A673 (cell line): ENCODE results near the gene ATP8B4. TPM values are rescaled to one million over a fixed set of nuclear protein-coding genes. Genes with fewer than 3 reads are reported as not detected.

ENCODE experiments used
- BruUV-seq: library from RNA; stranded (reverse); fragments of 400-500 nt; replicated peaks from 2 replicates; lab custom pipeline; 2021; lab: Mats Ljungman, UMichigan
- CTCF ChIA-PET: fragments of 300-600 bp; sonication (Branson Sonifier 250); formaldehyde crosslinking; loops from one replicate; lab custom pipeline; 2022; ENCODE audit warnings: antibody characterized with exemption; lab: Charles Lee
- POLR2A ChIA-PET: fragments of 300-600 bp; sonication (Branson Sonifier 250); formaldehyde crosslinking; loops from one replicate; lab custom pipeline; 2022; ENCODE audit warnings: antibody characterized with exemption; ENCODE audit not compliant: low non-redundant PET; lab: Charles Lee
- DNase-seq: peaks from one replicate; pipeline ENCODE4 v3.0.0-alpha.2; 2015; ENCODE audit warnings: low spot score
- H3K27ac ChIP-seq: fragments of 200-600 bp; sonication (generic); 2 replicates; pipeline ENCODE4 v1.5.1; 2016; ENCODE audit warnings: mixed run types, low read depth, mild to moderate bottlenecking, mixed read lengths, antibody characterized with exemption, low read length; ENCODE audit not compliant: poor library complexity, severe bottlenecking
- H3K27me3 ChIP-seq: fragments of 200-600 bp; sonication (generic); replicated peaks from 2 replicates; pipeline ENCODE4 v1.6.1; 2017; ENCODE audit warnings: mixed run types, low read depth, mild to moderate bottlenecking, mixed read lengths, antibody characterized with exemption, low read length; ENCODE audit not compliant: insufficient read depth, poor library complexity
- H3K36me3 ChIP-seq: fragments of 200-600 bp; sonication (generic); 2 replicates; pipeline ENCODE4 v1.6.1; 2016; ENCODE audit warnings: mixed run types, mild to moderate bottlenecking, mixed read lengths, antibody characterized with exemption, low read length; ENCODE audit not compliant: insufficient read depth, poor library complexity, severe bottlenecking
- H3K4me1 ChIP-seq: fragments of 200-600 bp; sonication (generic); 2 replicates; pipeline ENCODE4 v1.6.1; 2017; ENCODE audit warnings: mixed run types, mild to moderate bottlenecking, mixed read lengths, antibody characterized with exemption, low read length; ENCODE audit not compliant: insufficient read depth, poor library complexity, severe bottlenecking
- H3K4me3 ChIP-seq: fragments of 200-600 bp; sonication (generic); 2 replicates; pipeline ENCODE4 v1.5.1; 2016; ENCODE audit warnings: low read depth, mixed run types, mild to moderate bottlenecking, mixed read lengths, low read length; ENCODE audit not compliant: poor library complexity, severe bottlenecking
- H3K9me3 ChIP-seq: fragments of 200-600 bp; sonication (generic); 2 replicates; pipeline ENCODE4 v1.6.1; 2016; ENCODE audit warnings: mixed run types, low read depth, mild to moderate bottlenecking, mixed read lengths, antibody characterized with exemption, low read length; ENCODE audit not compliant: poor library complexity, severe bottlenecking
- EZH2 ChIP-seq: fragments of 200-600 bp; sonication (generic); IDR thresholded peaks from 2 replicates; pipeline ENCODE4 v1.6.1; 2017; ENCODE audit warnings: borderline replicate concordance, low read depth, mild to moderate bottlenecking, mixed read lengths, antibody characterized with exemption, low read length; ENCODE audit not compliant: poor library complexity, severe bottlenecking
- intact Hi-C: fragments of 100-400 bp; cut with micrococcal nuclease; formaldehyde crosslinking; loops from one replicate; pipeline ENCODE4 v1.10.0; 2022; ENCODE audit not compliant: unreplicated experiment
- total RNA-seq: library from RNA; stranded (reverse); gene quantifications from 2 replicates; pipeline ENCODE4 v1.2.3, GENCODE V29; 2021
- TF ChIP-seq, protein P1 (sequence below): fragments of 300-800, 200-600 bp; sonication (generic); conservative IDR thresholded peaks from 2 replicates; pipeline ENCODE4 v1.5.1; 2017; ENCODE audit warnings: low read depth, mild to moderate bottlenecking, antibody characterized with exemption, low read length, moderate library complexity, mixed read lengths

Gene ATP8B4
- total RNA-seq, 1 experiment from 2014 or later, result 0.30 TPM

DNA sequence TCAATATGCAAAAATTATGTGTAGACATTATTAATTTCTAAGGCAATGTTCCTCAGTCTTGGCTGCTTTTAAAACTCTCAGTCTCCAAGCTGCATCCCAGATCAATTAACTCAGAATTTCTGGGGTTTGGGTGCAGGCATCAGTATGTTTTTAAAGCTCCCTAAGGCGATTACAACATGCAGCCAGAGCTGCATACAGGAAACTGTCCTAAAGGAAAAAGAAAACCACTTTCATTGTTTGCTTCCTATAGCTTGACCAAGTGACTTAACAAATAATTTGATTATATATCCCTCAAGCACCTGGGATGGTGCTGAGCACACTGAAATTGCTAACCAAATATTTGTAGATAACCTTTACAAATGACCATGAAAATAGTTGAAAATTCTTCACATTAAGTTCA is 303.5 kb downstream of the ATP8B4 start:
- Histone ChIP-seq H3K27ac (no peak overlapping the region), H3K9me3 (no peaks in the 10 kb centered on the region), H3K4me1 (no peaks in the 10 kb centered on the region), H3K27me3 (no peaks in the 10 kb centered on the region), H3K4me3 (no peak overlapping the region), H3K36me3 (no peaks in the 10 kb centered on the region)
- no TSS peak for BruUV-seq
- TF ChIP-seq, protein P1, sequence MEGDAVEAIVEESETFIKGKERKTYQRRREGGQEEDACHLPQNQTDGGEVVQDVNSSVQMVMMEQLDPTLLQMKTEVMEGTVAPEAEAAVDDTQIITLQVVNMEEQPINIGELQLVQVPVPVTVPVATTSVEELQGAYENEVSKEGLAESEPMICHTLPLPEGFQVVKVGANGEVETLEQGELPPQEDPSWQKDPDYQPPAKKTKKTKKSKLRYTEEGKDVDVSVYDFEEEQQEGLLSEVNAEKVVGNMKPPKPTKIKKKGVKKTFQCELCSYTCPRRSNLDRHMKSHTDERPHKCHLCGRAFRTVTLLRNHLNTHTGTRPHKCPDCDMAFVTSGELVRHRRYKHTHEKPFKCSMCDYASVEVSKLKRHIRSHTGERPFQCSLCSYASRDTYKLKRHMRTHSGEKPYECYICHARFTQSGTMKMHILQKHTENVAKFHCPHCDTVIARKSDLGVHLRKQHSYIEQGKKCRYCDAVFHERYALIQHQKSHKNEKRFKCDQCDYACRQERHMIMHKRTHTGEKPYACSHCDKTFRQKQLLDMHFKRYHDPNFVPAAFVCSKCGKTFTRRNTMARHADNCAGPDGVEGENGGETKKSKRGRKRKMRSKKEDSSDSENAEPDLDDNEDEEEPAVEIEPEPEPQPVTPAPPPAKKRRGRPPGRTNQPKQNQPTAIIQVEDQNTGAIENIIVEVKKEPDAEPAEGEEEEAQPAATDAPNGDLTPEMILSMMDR, result no peak
- no peak for TF ChIP-seq EZH2
- intact Hi-C loops, result no loop called here
- POLR2A ChIA-PET, result no interaction called here
- DNase-seq, result no peak
- CTCF ChIA-PET, result no interaction called here

DNA sequence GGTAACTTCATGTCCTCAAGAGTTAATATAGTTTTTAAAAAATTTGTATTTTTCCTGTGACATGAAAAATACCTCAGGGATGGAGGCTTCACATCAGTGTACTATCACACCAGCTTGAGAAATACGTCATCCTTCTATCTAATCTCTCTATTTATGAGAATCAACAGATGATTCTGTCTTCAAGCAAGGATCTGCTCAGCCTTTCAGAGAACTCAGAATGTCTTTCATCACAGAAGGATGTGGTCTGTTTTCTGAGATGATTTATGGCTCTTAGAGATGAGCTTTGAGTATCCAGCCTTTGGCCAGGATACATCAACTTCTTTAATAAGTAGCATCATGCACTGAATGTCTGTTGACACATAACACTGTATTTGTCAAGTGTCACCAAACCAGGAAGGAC is 304.3 kb downstream of the ATP8B4 start:
- Histone ChIP-seq H3K27ac (no peak overlapping the region), H3K4me3 (no peak overlapping the region), H3K27me3 (no peaks in the 10 kb centered on the region), H3K9me3 (no peaks in the 10 kb centered on the region), H3K4me1 (no peaks in the 10 kb centered on the region), H3K36me3 (no peaks in the 10 kb centered on the region)
- ChIA-PET CTCF (no interaction called here), POLR2A (no interaction called here)
- intact Hi-C loops, result no loop called here
- no TSS peak for BruUV-seq
- DNase-seq, result no peak
- no peak for TF ChIP-seq EZH2
- TF ChIP-seq, protein P1, result no peak

DNA sequence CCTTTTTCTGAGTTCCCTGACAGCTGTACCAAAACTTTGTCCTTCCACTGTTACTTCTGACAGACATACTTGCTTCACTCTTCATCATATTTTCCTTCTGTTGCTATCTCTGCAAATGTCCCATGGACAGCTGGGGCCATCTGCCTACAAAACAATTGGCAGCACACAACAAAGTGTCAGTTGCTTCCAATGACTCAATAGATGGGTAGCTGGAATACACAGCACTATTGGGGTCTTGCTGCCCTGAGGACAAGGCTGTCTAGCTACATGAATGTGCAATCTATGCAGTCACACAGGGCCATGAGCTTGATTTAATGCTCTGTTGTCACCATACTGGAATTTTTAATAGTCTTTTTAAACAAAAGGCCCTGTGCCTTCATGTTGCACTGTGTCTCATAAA is 305.4 kb downstream of the ATP8B4 start:
- DNase-seq, result no peak
- H3K4me1 ChIP-seq, result no peaks in the 10 kb centered on the region
- no peak for TF ChIP-seq EZH2
- TF ChIP-seq, protein P1, result no peak
- ChIA-PET CTCF (interaction anchor here (0.5 kb wide), 1 partner anchor 23 kb away, joined by 3 read pairs; no protein-coding TSS in a partner anchor), POLR2A (no interaction called here)
- no TSS peak for BruUV-seq
- H3K9me3 ChIP-seq, result no peaks in the 10 kb centered on the region
- H3K4me3 ChIP-seq, result no peak overlapping the region
- H3K36me3 ChIP-seq, result no peaks in the 10 kb centered on the region
- H3K27me3 ChIP-seq, result no peaks in the 10 kb centered on the region
- intact Hi-C loops, result no loop called here
- H3K27ac ChIP-seq, result no peak overlapping the region
